Measurements from ENCODE around the gene KIF5A. TPM values are rescaled to one million over a fixed set of nuclear protein-coding genes. Genes with fewer than 3 reads are reported as not detected.

The KIF5A gene
- total and polyA plus RNA-seq, 3 experiments from 2014 or later: 0.12 to 2.1 (median 1.8) TPM

DNA sequence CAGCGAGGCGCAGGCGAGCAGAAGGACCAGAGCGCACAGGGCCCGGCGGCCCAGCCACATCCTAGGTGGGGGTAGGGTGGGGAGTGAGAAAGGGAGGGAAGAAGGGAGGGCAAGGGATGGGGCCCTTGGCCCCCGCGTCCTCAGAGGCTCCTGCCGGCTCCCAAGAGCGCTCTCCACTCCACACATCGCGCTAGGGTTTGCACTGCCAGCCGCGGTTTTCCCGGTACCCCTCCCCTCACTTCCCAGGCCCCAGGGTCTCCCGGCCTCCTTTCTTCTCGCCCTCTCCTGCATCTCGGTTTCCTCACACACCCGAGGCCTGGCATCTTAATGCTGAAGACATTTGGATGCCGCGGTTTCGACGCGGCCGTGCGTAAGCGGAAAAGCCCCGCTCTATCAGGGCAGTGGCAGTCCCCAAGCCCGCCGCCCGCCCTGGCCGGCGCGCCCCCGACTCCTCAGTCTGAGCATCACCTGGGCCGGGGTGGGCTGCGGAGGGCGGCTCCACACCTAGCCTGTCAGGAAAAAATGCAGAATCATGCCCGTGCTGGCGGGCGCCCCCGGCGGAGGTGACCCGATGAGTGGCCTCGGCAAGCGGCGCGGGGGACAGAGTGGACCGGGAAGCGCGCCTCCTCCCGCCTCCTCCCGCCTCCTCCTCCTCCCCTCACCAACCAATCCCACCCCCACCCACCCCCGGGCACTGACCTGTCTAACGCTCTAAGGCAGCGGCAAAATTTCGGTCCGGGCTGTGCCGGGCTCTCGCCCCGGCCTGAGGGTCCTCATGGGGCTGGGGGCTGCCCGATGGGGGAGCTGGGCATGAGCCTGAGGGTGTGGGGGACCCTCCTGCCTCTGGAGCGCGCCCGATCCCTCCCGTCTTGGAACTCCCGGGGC, 82.5 kb downstream of the KIF5A start:
- ChIA-PET CTCF (interaction anchor here (0.7 to 3.4 kb wide), 17 partner anchors 8 to 180 kb away, joined by 3 to 35 read pairs (median 4); partner anchors contain the start of gene OS9), POLR2A (interaction anchor here (0.6 kb wide), 1 partner anchor 26 kb away, joined by 3 read pairs; no protein-coding TSS in a partner anchor)
- Mint-ChIP-seq H3K36me3 (peaks cover 0 to 1% (median 0%) of the 10 kb centered on the region in 3 donors), H3K27me3 (peaks cover 35 to 61% of the 10 kb centered on the region in 2 donors), H3K9me3 (no peaks in the 10 kb centered on the region), H3K4me1 (peaks cover 0 to 21% (median 9%) of the 10 kb centered on the region in 3 donors), H3K4me3 (peak overlapping the region; percentile 11 to 84 (median 68)), H3K27ac (peak overlapping the region in 3 of 8 donors; percentile 14 to 33 (median 19))
- peaks cover 11% of the 10 kb centered on the region for H3K4me1 ChIP-seq (ENCODE audit: insufficient read depth, low read length)
- DNase-seq: peak in 1 of 5 donors; percentile 17
- H3K36me3 ChIP-seq (ENCODE audit: insufficient read depth, low read length): no peaks in the 10 kb centered on the region
- no peak overlapping the region for H3K27ac ChIP-seq (ENCODE audit: low read depth, low read length)
- H3K27me3 ChIP-seq (ENCODE audit: insufficient read depth, low read length, poor library complexity, severe bottlenecking): peaks cover 24% of the 10 kb centered on the region
- peak overlapping the region; percentile 49 for H3K4me3 ChIP-seq (ENCODE audit: low read length)
- no peaks in the 10 kb centered on the region for H3K9me3 ChIP-seq (ENCODE audit: low read length)

DNA sequence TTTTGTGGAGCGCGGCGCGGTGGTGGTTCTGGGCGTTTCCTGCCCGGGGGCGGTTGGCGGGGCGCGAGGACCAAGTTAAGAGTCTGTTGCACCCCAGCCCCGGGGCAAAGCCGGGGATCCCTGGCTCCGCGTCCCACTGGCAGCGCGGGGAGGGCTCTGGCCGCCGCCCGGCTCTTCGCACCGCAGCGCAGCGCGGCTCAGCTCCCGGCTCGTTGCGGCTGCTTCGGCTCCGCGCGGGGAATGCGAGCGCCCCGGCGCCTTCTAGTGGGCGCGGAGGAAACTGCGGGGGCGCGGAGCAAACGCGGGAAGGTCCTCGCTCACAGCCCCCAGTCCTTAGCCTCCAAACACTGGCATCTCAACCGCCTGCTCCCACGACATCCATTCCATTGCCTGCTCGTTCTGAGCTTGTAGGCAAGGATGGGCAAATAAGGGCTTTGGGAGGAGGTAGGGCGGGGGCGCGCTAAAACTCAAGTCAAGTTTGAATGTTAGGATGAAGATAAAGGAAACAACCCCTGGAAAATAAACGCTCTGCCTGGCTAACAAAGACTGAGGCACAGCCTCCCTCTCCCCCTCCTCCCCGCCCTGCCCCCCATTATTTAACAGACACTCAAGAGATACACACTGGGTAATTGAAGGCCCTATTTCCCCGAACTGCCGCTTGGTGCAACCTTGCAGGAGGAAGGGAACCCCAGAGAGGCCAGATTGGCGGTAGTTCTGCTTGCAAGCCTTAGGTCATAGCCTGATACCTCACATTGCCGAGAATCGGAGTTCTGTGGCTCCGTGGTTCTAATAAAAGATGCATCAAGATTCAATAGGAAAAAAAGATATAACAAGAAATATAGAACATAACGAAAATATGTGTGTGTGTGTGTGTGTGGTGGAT, 83.4 kb downstream of the KIF5A start, which contains the start of gene B4GALNT1:
Gene B4GALNT1, minus strand, starts transcription at position 244 of the 883 bp plus-strand sequence. CDS start 1,069 bp downstream, outside the sequence.
- H3K27me3 ChIP-seq (ENCODE audit: insufficient read depth, low read length, poor library complexity, severe bottlenecking): peaks cover 19% of the 10 kb centered on the region
- Mint-ChIP-seq H3K36me3 (peaks cover 0 to 1% (median 0%) of the 10 kb centered on the region in 3 donors), H3K27me3 (peaks cover 34 to 56% of the 10 kb centered on the region in 2 donors), H3K4me3 (peak within 1 kb of the TSS; percentile 26 to 84 (median 71)), H3K9me3 (no peaks in the 10 kb centered on the region), H3K27ac (peak within 1 kb of the TSS in 3 of 8 donors; percentile 14 to 33 (median 19)), H3K4me1 (peaks cover 0 to 12% (median 8%) of the 10 kb centered on the region in 3 donors)
- peak; percentile 44 to 71 (median 57) for DNase-seq
- ChIA-PET CTCF (interaction anchor here (0.6 to 3.4 kb wide), 16 partner anchors 9 to 181 kb away, joined by 3 to 35 read pairs (median 4); partner anchors contain the start of gene OS9), POLR2A (interaction anchor here (0.6 kb wide), 1 partner anchor 27 kb away, joined by 3 read pairs; no protein-coding TSS in a partner anchor)
- H3K4me3 ChIP-seq (ENCODE audit: low read length): peak within 1 kb of the TSS; percentile 49
- no peaks in the 10 kb centered on the region for H3K36me3 ChIP-seq (ENCODE audit: insufficient read depth, low read length)
- H3K27ac ChIP-seq (ENCODE audit: low read depth, low read length): no peak within 1 kb of the TSS
- H3K4me1 ChIP-seq (ENCODE audit: insufficient read depth, low read length): peaks cover 11% of the 10 kb centered on the region
- no peaks in the 10 kb centered on the region for H3K9me3 ChIP-seq (ENCODE audit: low read length)

Other genes starting within 250 kb of the KIF5A start
- gene R3HDM2, start 119.0 kb upstream of the KIF5A start, total RNA-seq: 10 to 100 TPM; 28.2 to 36.8 TPM
- 15.1 TPM for gene R3HDM2, start 119.0 kb upstream of the KIF5A start, polyA plus RNA-seq
- under 1 TPM; 0.11 TPM for gene INHBC, start 115.3 kb upstream of the KIF5A start, total RNA-seq
- not detected for gene INHBC, start 115.3 kb upstream of the KIF5A start, polyA plus RNA-seq
- gene INHBE, start 94.7 kb upstream of the KIF5A start, total RNA-seq: under 1 TPM; 0.38 to 0.61 TPM
- gene INHBE, start 94.7 kb upstream of the KIF5A start, polyA plus RNA-seq: not detected
- under 1 TPM; 0.55 to 0.75 TPM for gene GLI1, start 90.3 kb upstream of the KIF5A start, total RNA-seq
- 0.32 TPM for gene GLI1, start 90.3 kb upstream of the KIF5A start, polyA plus RNA-seq
- 100 to 1,000 TPM; 116 to 121 TPM for gene ARHGAP9, start 70.2 kb upstream of the KIF5A start, total RNA-seq
- gene ARHGAP9, start 70.2 kb upstream of the KIF5A start, polyA plus RNA-seq: 181 TPM
- 100 to 1,000 TPM; 386 to 398 TPM for gene MARS1, start 62.0 kb upstream of the KIF5A start, total RNA-seq
- 89.8 TPM for gene MARS1, start 62.0 kb upstream of the KIF5A start, polyA plus RNA-seq
- gene DDIT3, start 29.5 kb upstream of the KIF5A start, total RNA-seq: 10 to 100 TPM; 12.7 to 13.2 TPM
- 11.7 TPM for gene DDIT3, start 29.5 kb upstream of the KIF5A start, polyA plus RNA-seq
- 10 to 100 TPM; 49.0 to 54.7 TPM for gene MBD6, start 27.2 kb upstream of the KIF5A start, total RNA-seq
- 4.2 TPM for gene MBD6, start 27.2 kb upstream of the KIF5A start, polyA plus RNA-seq
- 10 to 100 TPM; 98.7 to 99.3 TPM for gene DCTN2, start 2.9 kb upstream of the KIF5A start, total RNA-seq
- 80.8 TPM for gene DCTN2, start 2.9 kb upstream of the KIF5A start, polyA plus RNA-seq
- 10 to 100 TPM; 24.7 to 29.7 TPM for gene PIP4K2C, start 41.1 kb downstream of the KIF5A start, total RNA-seq
- 40.6 TPM for gene PIP4K2C, start 41.1 kb downstream of the KIF5A start, polyA plus RNA-seq
- gene DTX3, start 54.8 kb downstream of the KIF5A start, total RNA-seq: 10 to 100 TPM; 16.7 to 18.3 TPM
- 7.2 TPM for gene DTX3, start 54.8 kb downstream of the KIF5A start, polyA plus RNA-seq
- gene ARHGEF25, start 61.4 kb downstream of the KIF5A start, total RNA-seq: 1 to 10 TPM; 1.4 to 1.9 TPM
- not detected for gene ARHGEF25, start 61.4 kb downstream of the KIF5A start, polyA plus RNA-seq
- 1 to 10 TPM; 2.9 to 4.1 TPM for gene B4GALNT1, start 83.2 kb downstream of the KIF5A start, total RNA-seq
- gene B4GALNT1, start 83.2 kb downstream of the KIF5A start, polyA plus RNA-seq: not detected
- 100 to 1,000 TPM in 1 of 2 experiments, 10 to 100 TPM in 1; 96.8 to 103 TPM for gene OS9, start 144.1 kb downstream of the KIF5A start, total RNA-seq
- gene OS9, start 144.1 kb downstream of the KIF5A start, polyA plus RNA-seq: 86.9 TPM
- gene AGAP2, start 188.7 kb downstream of the KIF5A start, total RNA-seq: 10 to 100 TPM; 29.9 to 31.7 TPM
- 6.4 TPM for gene AGAP2, start 188.7 kb downstream of the KIF5A start, polyA plus RNA-seq
- 10 to 100 TPM; 12.0 to 13.0 TPM for gene TSPAN31, start 195.0 kb downstream of the KIF5A start, total RNA-seq
- 46.9 TPM for gene TSPAN31, start 195.0 kb downstream of the KIF5A start, polyA plus RNA-seq
- gene CDK4, start 202.3 kb downstream of the KIF5A start, total RNA-seq: 100 to 1,000 TPM; 268 to 304 TPM
- gene CDK4, start 202.3 kb downstream of the KIF5A start, polyA plus RNA-seq: 76.0 TPM
- 10 to 100 TPM; 26.3 to 27.2 TPM for gene MARCHF9, start 205.1 kb downstream of the KIF5A start, total RNA-seq
- 5.7 TPM for gene MARCHF9, start 205.1 kb downstream of the KIF5A start, polyA plus RNA-seq
- 1 to 10 TPM; 7.2 to 7.4 TPM for gene CYP27B1, start 217.0 kb downstream of the KIF5A start, total RNA-seq
- gene CYP27B1, start 217.0 kb downstream of the KIF5A start, polyA plus RNA-seq: 0.52 TPM
- gene METTL1, start 222.1 kb downstream of the KIF5A start, total RNA-seq: 10 to 100 TPM; 69.8 to 74.2 TPM
- 18.6 TPM for gene METTL1, start 222.1 kb downstream of the KIF5A start, polyA plus RNA-seq
- gene EEF1AKMT3, start 222.6 kb downstream of the KIF5A start, total RNA-seq: 1 to 10 TPM; 3.5 to 3.9 TPM
- gene EEF1AKMT3, start 222.6 kb downstream of the KIF5A start, polyA plus RNA-seq: 3.3 TPM
- gene TSFM, start 232.7 kb downstream of the KIF5A start, total RNA-seq: 10 to 100 TPM; 64.0 to 69.0 TPM
- 32.6 TPM for gene TSFM, start 232.7 kb downstream of the KIF5A start, polyA plus RNA-seq

All from CD8-positive, alpha-beta memory T cell (primary cell).